ENCODE results near the gene CCSER1.
"Not testable (repeated sequence)": the region's sequence is repeated elsewhere in the genome, so short reads cannot be mapped to it uniquely, and the experiment has no call there.

The CCSER1 gene

GRCh38 chr4:91092398-91092980 lies 965.3 kb downstream of the CCSER1 start:
- no peak for DNase-seq

GRCh38 chr4:91094220-91094619 lies 967.0 kb downstream of the CCSER1 start:
- DNase-seq: not testable (repeated sequence)

GRCh38 chr4:91099666-91100065 lies 972.5 kb downstream of the CCSER1 start:
- no peak for DNase-seq

- no peak for DNase-seq
These were observed 981.6 kb downstream of the CCSER1 start for GRCh38 chr4:91108751-91109150.

GRCh38 chr4:91111556-91111955 lies 984.4 kb downstream of the CCSER1 start:
- DNase-seq: no peak

- no peak for DNase-seq
These were observed 986.0 kb downstream of the CCSER1 start for GRCh38 chr4:91113130-91113706.

- no peak for DNase-seq
These were observed 987.2 kb downstream of the CCSER1 start for GRCh38 chr4:91114386-91114785.

- no peak for DNase-seq
These were observed 989.7 kb downstream of the CCSER1 start for GRCh38 chr4:91116861-91117260.

- DNase-seq: no peak
These were observed 991.4 kb downstream of the CCSER1 start for GRCh38 chr4:91118597-91118996.

GRCh38 chr4:91123742-91124141 lies 996.5 kb downstream of the CCSER1 start:
- no peak for DNase-seq

- DNase-seq: no peak
These were observed 1000.0 kb downstream of the CCSER1 start for GRCh38 chr4:91127192-91127591.

GRCh38 chr4:91127831-91128230 lies 1000.6 kb downstream of the CCSER1 start:
- no peak for DNase-seq

GRCh38 chr4:91128519-91128918 lies 1001.3 kb downstream of the CCSER1 start:
- DNase-seq: no peak

- DNase-seq: no peak
These were observed 1019.9 kb downstream of the CCSER1 start for GRCh38 chr4:91147067-91147466.

- DNase-seq: not testable (repeated sequence)
These were observed 1026.8 kb downstream of the CCSER1 start for GRCh38 chr4:91154041-91154440.

GRCh38 chr4:91167864-91168653 lies 1040.9 kb downstream of the CCSER1 start:
- DNase-seq: not testable (repeated sequence)

- no peak for DNase-seq
These were observed 1043.6 kb downstream of the CCSER1 start for GRCh38 chr4:91170768-91171167.

GRCh38 chr4:91171217-91171616 lies 1044.0 kb downstream of the CCSER1 start:
- DNase-seq: no peak

GRCh38 chr4:91185061-91185460 lies 1057.9 kb downstream of the CCSER1 start:
- not testable (repeated sequence) for DNase-seq

GRCh38 chr4:91198951-91199350 lies 1071.8 kb downstream of the CCSER1 start:
- no peak for DNase-seq

GRCh38 chr4:91207535-91207934 lies 1080.3 kb downstream of the CCSER1 start:
- DNase-seq: no peak

- no peak for DNase-seq
These were observed 1085.0 kb downstream of the CCSER1 start for GRCh38 chr4:91212211-91212610.

- not testable (repeated sequence) for DNase-seq
These were observed 1090.7 kb downstream of the CCSER1 start for GRCh38 chr4:91217831-91218403.

GRCh38 chr4:91220315-91220714 lies 1093.1 kb downstream of the CCSER1 start:
- no peak for DNase-seq
